SKM-1 treated with dmso at 0.1 percent for 144 hours (cell line): ENCODE measurements around the gene OR2J2.
"Not testable (repeated sequence)": the region's sequence is repeated elsewhere in the genome, so short reads cannot be mapped to it uniquely, and the experiment has no call there.

Experiments used
- DNase-seq: peaks from one replicate; lab custom pipeline; 2025; ENCODE audit not compliant: unreplicated experiment; lab: John Stamatoyannopoulos, UW

OR2J2 gene

DNA sequence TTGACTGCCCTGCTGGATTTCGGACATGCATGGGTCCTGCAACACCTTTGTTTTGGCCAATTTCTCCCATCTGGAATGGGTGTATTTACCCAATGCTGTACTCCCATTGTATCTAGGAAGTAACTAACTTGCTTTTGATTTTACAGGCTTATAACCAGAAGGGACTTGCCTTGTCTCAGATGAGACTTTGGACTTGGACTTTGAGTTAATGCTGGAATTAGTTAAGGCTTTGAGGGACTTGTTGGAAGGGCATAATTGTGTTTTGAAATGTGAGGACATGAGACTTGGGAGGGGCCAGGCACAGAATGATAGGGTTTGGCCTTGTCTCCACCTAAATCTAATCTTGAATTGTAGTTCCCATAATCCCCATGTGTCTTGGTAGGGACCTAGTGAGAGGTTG is 47.3 kb downstream of the OR2J2 start:
- DNase-seq: not testable (repeated sequence)
